Caco-2 (cell line): Measurements from ENCODE around the gene ZNF480. TPM values are rescaled to one million over a fixed set of nuclear protein-coding genes. Genes with fewer than 3 reads are reported as not detected.
"Not testable (repeated sequence)": the region's sequence is repeated elsewhere in the genome, so short reads cannot be mapped to it uniquely, and the experiment has no call there.

Experiments used
- Bru-seq: library from RNA; stranded (reverse); fragments of 400-500 nt; gene quantifications from one replicate; lab custom pipeline; 2021; lab: Mats Ljungman, UMichigan
- BruChase-seq, 2 experiments: library from RNA; stranded (reverse); fragments of 400-500 nt; gene quantifications; one replicate each; lab custom pipeline; 2021; lab: Mats Ljungman, UMichigan
- BruUV-seq: library from RNA; stranded (reverse); fragments of 400-500 nt; replicated peaks from 2 replicates; lab custom pipeline; 2021; lab: Mats Ljungman, UMichigan
- CTCF ChIA-PET: fragments of 300-600 bp; sonication (Branson Sonifier 250); formaldehyde crosslinking; loops from one replicate; lab custom pipeline; 2022; ENCODE audit warnings: antibody characterized with exemption; lab: Charles Lee
- POLR2A ChIA-PET: fragments of 300-600 bp; sonication (Branson Sonifier 250); formaldehyde crosslinking; loops from one replicate; lab custom pipeline; 2022; ENCODE audit warnings: antibody characterized with exemption; lab: Charles Lee
- DNase-seq, 2 experiments: peaks; one replicate each; pipeline versions ENCODE4 v3.0.0 to v3.0.0-alpha.2; 2020 to 2022
- H3K27me3 ChIP-seq: replicated peaks from 2 replicates; pipeline ENCODE4 v1.6.0; 2011; ENCODE audit warnings: low read length; ENCODE audit not compliant: control insufficient read depth, insufficient read depth
- H3K36me3 ChIP-seq: 2 replicates; pipeline ENCODE4 v1.5.1; 2011; ENCODE audit warnings: low read length; ENCODE audit not compliant: control insufficient read depth, insufficient read depth
- H3K4me1 ChIP-seq: fragments of 250-450 bp; sonication (Bioruptor Pico); 2 replicates; pipeline ENCODE4 v1.5.1; 2020; ENCODE audit warnings: mild to moderate bottlenecking
- H3K4me3 ChIP-seq: 2 replicates; pipeline ENCODE4 v1.5.1; 2011; ENCODE audit warnings: low read depth, mild to moderate bottlenecking, control low read depth, low read length
- H3K9me3 ChIP-seq: fragments of 250-450 bp; sonication (Bioruptor Pico); 2 replicates; pipeline ENCODE4 v1.5.1; 2020; ENCODE audit warnings: mild to moderate bottlenecking, moderate library complexity
- H3K27ac Mint-ChIP-seq: one replicate; pipeline ENCODE4 v1.8.0; 2022; ENCODE audit warnings: mixed read lengths; ENCODE audit not compliant: unreplicated experiment
- H3K27me3 Mint-ChIP-seq: one replicate; pipeline ENCODE4 v1.8.0; 2022; ENCODE audit warnings: mixed read lengths; ENCODE audit not compliant: insufficient read depth, unreplicated experiment
- H3K36me3 Mint-ChIP-seq: one replicate; pipeline ENCODE4 v1.8.0; 2022; ENCODE audit warnings: mild to moderate bottlenecking, mixed read lengths; ENCODE audit not compliant: insufficient read depth, unreplicated experiment
- H3K4me1 Mint-ChIP-seq: one replicate; pipeline ENCODE4 v1.8.0; 2022; ENCODE audit warnings: low read depth, mixed read lengths; ENCODE audit not compliant: unreplicated experiment
- H3K4me3 Mint-ChIP-seq: one replicate; pipeline ENCODE4 v1.8.0; 2022; ENCODE audit warnings: mild to moderate bottlenecking, moderate library complexity, mixed read lengths; ENCODE audit not compliant: unreplicated experiment
- H3K9me3 Mint-ChIP-seq: one replicate; pipeline ENCODE4 v1.8.0; 2022; ENCODE audit warnings: mixed read lengths; ENCODE audit not compliant: unreplicated experiment
- CTCF ChIP-seq, 2 experiments: fragments of 200-600 bp in 1 of 2; IDR thresholded peaks; 1 replicate in 1 of 2; 2 replicates in 1 of 2; pipeline versions ENCODE4 v1.5.1 to v1.8.0; 2011 to 2022; ENCODE audit warnings: antibody characterized with exemption in 1 of 2, control low read depth in 1 of 2, inconsistent platforms in 1 of 2, low read depth in 1 of 2, low read length in 1 of 2, mild to moderate bottlenecking in 1 of 2, moderate library complexity in 1 of 2; ENCODE audit not compliant: insufficient read depth in 1 of 2, severe bottlenecking in 1 of 2, unreplicated experiment in 1 of 2
- intact Hi-C: fragments of 100-400 bp; cut with micrococcal nuclease; formaldehyde crosslinking; loops from one replicate; pipeline ENCODE4 v1.10.0; 2022; ENCODE audit not compliant: unreplicated experiment
- long read RNA-seq: library from polyadenylated mRNA; stranded (forward); transcript quantifications from one replicate; pipeline ENCODE4 v2.0.0, GENCODE V29; 2022
- total RNA-seq: library from RNA; stranded (reverse); gene quantifications from 2 replicates; pipeline ENCODE4 v1.2.3, GENCODE V29; 2022

Gene ZNF480
- total RNA-seq (16.9 and 17.7 TPM in 2 replicates), Bru-seq, nascent RNA (percentile 83 among the genes with signal in this experiment), BruChase-seq, experiment 1, labeled RNA remaining after a 2-hour chase (percentile 84 among the genes with signal in this experiment), BruChase-seq, experiment 2, labeled RNA remaining after a 6-hour chase (percentile 71 among the genes with signal in this experiment)
- long read RNA-seq, full-length matches to known transcripts = 3 of 7 reads
- long read RNA-seq, partial matches to known transcripts = 1 of 7 reads
- long read RNA-seq, other reads (novel, unspliced or antisense) = 3 of 7 reads

GRCh38 chr19:52296773-52297600 lies at the start of gene ZNF480:
ZNF480 (plus strand) TSS chr19:52297169; CDS start chr19:52300413, 3,244 bp downstream.
- Mint-ChIP-seq H3K4me1 (peaks cover 8% of the 10 kb centered on the region), H3K9me3 (peaks cover 39% of the 10 kb centered on the region), H3K27me3 (no peaks in the 10 kb centered on the region), H3K4me3 (peak within 1 kb of the TSS; percentile 89), H3K36me3 (peaks cover 79% of the 10 kb centered on the region), H3K27ac (peak within 1 kb of the TSS; percentile 89)
- Histone ChIP-seq H3K27me3 (no peaks in the 10 kb centered on the region), H3K4me3 (peak within 1 kb of the TSS; percentile 89), H3K4me1 (no peaks in the 10 kb centered on the region), H3K9me3 (peaks cover 21% of the 10 kb centered on the region), H3K36me3 (peaks cover 7% of the 10 kb centered on the region)
- TF ChIP-seq CTCF (IDR thresholded peaks at IDR 0.05; ENCODE audit: insufficient read depth in 1 of 2, low read depth in 1 of 2, low read length in 1 of 2, severe bottlenecking in 1 of 2, unreplicated experiment in 1 of 2) = peak in 1 of 2 experiments; percentile 11
- ChIA-PET POLR2A (interaction anchor here (0.5 kb wide), 1 partner anchor 41 kb away, joined by 4 read pairs; no protein-coding TSS in a partner anchor), CTCF (no interaction called here)
- peak; percentile 74 to 87 for DNase-seq
- intact Hi-C loops = no loop called here
- BruUV-seq = TSS peak; percentile 71

GRCh38 chr19:52248241-52248640 lies 48.7 kb upstream of the ZNF480 start:
- intact Hi-C loops = loop anchor here (10.0 kb wide), 1 partner anchor 497 kb away; no protein-coding TSS in a partner anchor
- Mint-ChIP-seq H3K9me3 (peaks cover 13% of the 10 kb centered on the region), H3K36me3 (no peaks in the 10 kb centered on the region), H3K27ac (no peak overlapping the region), H3K4me3 (no peak overlapping the region), H3K4me1 (no peaks in the 10 kb centered on the region), H3K27me3 (no peaks in the 10 kb centered on the region)
- POLR2A ChIA-PET = no interaction called here
- DNase-seq = peak; percentile 32 to 42
- Histone ChIP-seq H3K27me3 (no peaks in the 10 kb centered on the region), H3K9me3 (peaks cover 20% of the 10 kb centered on the region; the same call in 1 of the 2 replicates), H3K36me3 (no peaks in the 10 kb centered on the region), H3K4me3 (no peak overlapping the region), H3K4me1 (no peaks in the 10 kb centered on the region)
- TF ChIP-seq CTCF (IDR thresholded peaks at IDR 0.05; ENCODE audit: insufficient read depth in 1 of 2, low read depth in 1 of 2, low read length in 1 of 2, severe bottlenecking in 1 of 2, unreplicated experiment in 1 of 2) = peak; percentile 10 to 15
- BruUV-seq = no TSS peak
- CTCF ChIA-PET = interaction anchor here (0.8 kb wide), 1 partner anchor 19 kb away, joined by 3 read pairs; no protein-coding TSS in a partner anchor

- Histone ChIP-seq H3K4me3 (no peak overlapping the region), H3K27me3 (no peaks in the 10 kb centered on the region), H3K4me1 (no peaks in the 10 kb centered on the region), H3K9me3 (peaks cover 11% of the 10 kb centered on the region; the same call in 1 of the 2 replicates), H3K36me3 (no peaks in the 10 kb centered on the region)
- Mint-ChIP-seq H3K36me3 (no peaks in the 10 kb centered on the region), H3K4me3 (no peak overlapping the region), H3K27me3 (no peaks in the 10 kb centered on the region), H3K27ac (no peak overlapping the region), H3K9me3 (peaks cover 13% of the 10 kb centered on the region), H3K4me1 (no peaks in the 10 kb centered on the region)
- intact Hi-C loops = no loop called here
- no TSS peak for BruUV-seq
- ChIA-PET CTCF (no interaction called here), POLR2A (no interaction called here)
- no peak for DNase-seq
- no peak for TF ChIP-seq CTCF (IDR thresholded peaks at IDR 0.05; ENCODE audit: insufficient read depth in 1 of 2, low read depth in 1 of 2, low read length in 1 of 2, severe bottlenecking in 1 of 2, unreplicated experiment in 1 of 2)
Measured at GRCh38 chr19:52258426-52258825, 38.5 kb upstream of the ZNF480 start.

- POLR2A ChIA-PET = not testable (repeated sequence)
Measured at GRCh38 chr19:52265556-52265955, 31.4 kb upstream of the ZNF480 start.

More at GRCh38 chr19:52265556-52265955, 31.4 kb upstream of the ZNF480 start:
- CTCF ChIA-PET, H3K4me1 ChIP-seq, H3K4me3 ChIP-seq, H3K27me3 Mint-ChIP-seq, H3K27ac Mint-ChIP-seq, H3K9me3 ChIP-seq, H3K4me3 Mint-ChIP-seq, H3K36me3 ChIP-seq, DNase-seq, H3K9me3 Mint-ChIP-seq, intact Hi-C loops, H3K4me1 Mint-ChIP-seq, H3K27me3 ChIP-seq, BruUV-seq: not testable (repeated sequence)
- H3K36me3 Mint-ChIP-seq = peaks cover 14% of the 10 kb centered on the region
